ENCODE data around the gene VEGFA.
"Not testable (repeated sequence)": the region's sequence is repeated elsewhere in the genome, so short reads cannot be mapped to it uniquely, and the experiment has no call there.

VEGFA gene

DNA sequence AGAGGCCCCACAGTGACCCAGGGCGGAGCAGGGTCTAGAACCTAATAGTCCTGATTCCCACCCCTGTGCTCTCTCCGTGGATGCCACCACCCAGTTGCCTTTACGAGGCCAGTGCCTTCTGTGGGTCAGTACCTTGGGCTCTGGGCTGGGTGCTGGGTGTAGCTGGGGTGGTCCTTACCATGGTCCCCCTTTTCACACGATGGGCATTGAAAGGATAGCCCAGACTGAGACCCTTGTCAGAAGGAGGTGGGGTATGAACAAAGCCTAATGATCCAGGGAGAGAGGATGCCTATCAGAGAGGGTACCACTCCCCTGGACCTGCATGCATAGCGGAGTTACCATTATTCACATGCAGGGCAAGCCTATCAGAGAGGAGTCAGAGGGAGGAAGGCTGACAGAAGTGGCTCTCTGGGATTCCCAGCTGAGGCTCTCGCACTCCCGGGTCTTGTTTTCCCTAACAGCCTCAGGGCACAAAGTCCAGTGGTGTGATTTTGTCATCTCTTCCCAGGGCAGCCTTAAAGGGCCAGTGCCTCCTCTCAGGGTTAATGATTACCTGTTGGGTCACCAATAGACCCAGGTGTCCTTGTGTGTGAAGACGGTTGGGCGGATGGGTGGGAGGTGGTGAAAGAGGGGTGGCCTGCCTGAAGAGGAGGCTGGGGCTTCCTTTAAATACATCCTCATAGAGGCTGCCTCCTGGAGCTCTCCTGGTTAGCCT, 36.2 kb downstream of the VEGFA start:
- no peak for DNase-seq

GRCh38 chr6:43806758-43807227, 36.8 kb downstream of the VEGFA start:
- no peak for DNase-seq

- no peak for DNase-seq
Observed at GRCh38 chr6:43807228-43808061, 37.4 kb downstream of the VEGFA start.

- DNase-seq: no peak
Observed at GRCh38 chr6:43808412-43808811, 38.4 kb downstream of the VEGFA start.

- DNase-seq: no peak
Observed at GRCh38 chr6:43809417-43810305, 39.6 kb downstream of the VEGFA start.

DNA sequence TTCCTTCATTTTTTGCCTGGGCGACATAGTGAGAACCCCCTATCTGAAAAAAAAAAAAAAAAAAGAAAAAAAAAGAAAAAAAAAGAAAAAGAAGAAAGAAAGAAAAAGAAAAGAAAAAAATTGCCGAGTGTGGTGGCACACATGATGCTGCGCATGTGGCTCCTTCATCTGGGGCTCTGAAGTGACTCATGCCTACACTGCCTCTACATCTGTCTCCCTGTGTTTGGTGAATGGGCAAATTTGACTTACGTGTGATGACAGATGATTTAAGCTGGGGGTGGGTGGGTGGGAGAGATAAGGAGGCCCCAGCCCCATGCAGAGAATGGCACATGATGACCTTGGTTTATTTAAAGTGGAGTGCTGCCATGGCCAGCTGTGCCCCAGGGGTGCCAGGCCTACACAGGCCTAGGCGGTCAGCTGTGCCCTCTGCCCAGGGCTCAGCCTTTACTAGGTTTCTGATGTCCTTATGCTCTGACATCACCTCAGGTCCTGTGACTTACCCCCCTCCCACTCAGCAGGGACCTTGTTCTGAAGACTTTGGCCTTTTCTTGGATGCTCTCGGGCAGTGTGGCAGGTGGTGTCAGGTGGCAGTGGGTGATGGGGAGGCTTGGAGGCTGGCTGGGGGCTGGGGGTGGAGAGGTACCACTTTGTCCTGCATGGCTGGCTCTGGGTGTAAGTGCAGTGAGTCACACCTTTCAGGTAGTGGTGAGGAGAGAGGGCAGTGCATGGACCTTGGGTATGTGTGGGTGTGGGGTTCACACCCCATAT, 41.1 kb downstream of the VEGFA start:
- no peak for DNase-seq

GRCh38 chr6:43811733-43812099, 41.7 kb downstream of the VEGFA start:
- no peak for DNase-seq

- peak; percentile 20 for DNase-seq
Observed at GRCh38 chr6:43812850-43813578, 43.0 kb downstream of the VEGFA start.

- DNase-seq: no peak
Observed at GRCh38 chr6:43814111-43814510, 44.1 kb downstream of the VEGFA start.

GRCh38 chr6:43814865-43815264, 44.9 kb downstream of the VEGFA start:
- DNase-seq: no peak

DNA sequence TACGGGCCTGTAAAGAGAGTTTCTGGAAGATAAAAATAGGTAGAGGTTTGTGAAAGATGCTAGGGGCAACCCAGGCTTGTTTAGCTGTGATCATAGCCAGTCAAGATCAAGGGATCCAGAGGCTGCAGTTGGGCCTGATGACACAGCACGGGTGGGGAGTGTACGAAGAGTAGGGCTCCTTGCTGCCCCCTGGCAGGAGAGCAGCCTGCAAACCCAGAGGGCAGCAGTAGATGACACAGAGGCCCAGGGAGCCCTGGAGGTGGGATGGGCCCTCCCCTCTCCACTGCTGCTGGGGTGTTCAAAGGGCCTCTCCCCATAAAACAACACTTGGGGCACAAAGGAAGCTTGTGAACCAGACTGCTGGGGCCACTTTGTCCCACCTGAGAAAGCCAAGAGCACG, 47.2 kb downstream of the VEGFA start:
- peak; percentile 43 for DNase-seq

DNA sequence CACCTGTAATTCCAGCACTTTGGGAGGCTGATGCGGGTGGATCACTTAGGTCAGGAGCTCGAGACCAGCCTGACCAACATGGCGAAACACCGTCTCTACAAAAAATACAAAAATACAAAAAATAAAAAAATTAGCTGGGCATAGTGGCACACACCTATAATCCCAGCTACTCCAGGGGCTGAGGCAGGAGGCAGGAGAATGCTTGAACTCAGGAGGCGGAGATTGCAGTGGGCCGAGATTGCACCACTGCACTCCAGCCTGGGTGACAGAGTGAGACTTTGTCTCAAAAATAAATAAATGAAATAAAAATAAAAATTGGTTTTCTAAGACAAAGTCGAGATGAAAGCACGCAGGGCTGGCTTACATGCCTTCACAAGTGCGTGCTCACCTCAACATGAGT, 49.0 kb downstream of the VEGFA start:
- not testable (repeated sequence) for DNase-seq

- no peak for DNase-seq
Observed at GRCh38 chr6:43819958-43820357, 49.9 kb downstream of the VEGFA start.

GRCh38 chr6:43820486-43820885, 50.5 kb downstream of the VEGFA start:
- no peak for DNase-seq

DNA sequence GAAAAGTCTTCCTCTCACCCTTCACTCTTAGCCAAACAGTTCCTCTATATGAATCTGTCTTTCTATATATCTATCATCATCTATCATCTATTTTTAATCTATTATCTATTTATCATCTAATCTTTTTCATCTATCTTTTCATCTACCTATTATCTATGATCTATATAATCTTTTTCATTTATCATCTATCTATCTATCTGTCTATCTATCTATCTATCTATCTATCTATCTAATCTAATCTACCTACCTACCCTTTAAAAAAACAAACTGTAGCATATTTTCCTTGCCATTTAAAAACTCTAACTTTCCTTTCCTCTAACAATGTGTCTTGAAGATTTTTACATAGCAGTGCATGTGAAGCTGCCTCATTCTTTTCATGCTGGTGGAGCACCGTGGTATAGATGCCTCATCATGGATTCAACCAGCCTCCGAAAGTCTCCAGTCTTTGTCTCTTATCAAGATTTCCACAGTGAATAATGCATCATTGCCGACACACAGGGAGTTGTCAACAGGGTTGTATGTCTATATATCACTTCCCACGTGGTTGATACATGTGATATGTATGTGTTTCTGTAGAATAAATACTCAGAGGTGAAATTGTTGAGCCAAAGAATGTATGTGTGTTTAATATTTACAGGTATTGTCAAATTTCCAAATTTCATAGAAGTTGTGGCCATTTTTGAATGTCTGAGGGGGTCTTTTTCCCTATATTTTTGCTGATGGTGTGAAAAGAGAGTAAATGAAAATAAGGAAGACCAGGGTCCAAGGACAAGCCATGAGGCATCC, 51.3 kb downstream of the VEGFA start:
- no peak for DNase-seq

GRCh38 chr6:43823390-43823789, 53.4 kb downstream of the VEGFA start:
- DNase-seq: no peak

DNA sequence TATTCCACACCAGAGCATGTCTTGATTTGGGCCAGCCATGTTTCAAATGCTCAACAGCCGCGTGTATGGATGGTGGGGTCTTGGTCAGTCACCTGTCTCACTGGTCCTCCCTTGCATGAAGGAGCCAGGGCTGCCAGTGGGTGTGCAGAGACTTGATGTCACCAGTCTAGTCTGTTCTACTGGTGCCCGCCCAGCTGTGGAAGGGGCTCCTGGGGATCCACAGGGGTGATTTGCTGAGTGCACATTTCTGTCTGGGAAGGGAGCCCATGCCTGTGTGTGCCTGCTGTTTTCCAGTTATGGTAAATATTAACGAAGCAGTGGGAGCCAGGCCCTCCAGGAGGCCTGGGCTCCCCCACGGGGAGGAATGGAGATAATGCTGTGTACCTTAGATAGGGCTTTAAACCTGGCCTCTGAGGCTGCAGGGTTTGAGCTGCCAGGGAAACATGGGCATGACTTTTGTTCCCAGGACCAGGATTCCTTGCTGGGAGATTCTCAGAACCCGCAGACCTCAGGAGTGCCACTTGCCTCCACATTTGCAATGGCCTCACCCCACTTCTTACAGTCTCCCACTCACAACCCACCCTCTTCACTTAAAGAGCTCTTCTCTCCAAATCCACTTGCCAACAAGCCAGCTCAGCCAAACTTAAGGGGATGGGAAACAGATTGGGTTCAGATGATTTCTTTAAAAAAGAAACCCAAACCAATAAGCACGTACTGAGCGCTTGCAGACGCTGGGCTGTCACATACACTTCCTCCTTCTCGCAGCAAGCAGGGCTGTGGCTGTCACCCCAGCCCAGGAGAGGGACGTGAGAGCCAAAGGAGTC, 54.1 kb downstream of the VEGFA start:
- no peak for DNase-seq

- no peak for DNase-seq
Observed at GRCh38 chr6:43824703-43825064, 54.7 kb downstream of the VEGFA start.

GRCh38 chr6:43825187-43826115, 55.4 kb downstream of the VEGFA start:
- DNase-seq: no peak
